RWPE2 (cell line): ENCODE measurements around the gene NFYB.

ENCODE experiments used
- ATAC-seq: fragments of 200-7000 bp; cut with Tn5 transposase; 3 replicates; pipeline ENCODE4 v1.9.1; 2021; ENCODE audit warnings: low read depth
- DNase-seq: peaks from one replicate; pipeline ENCODE4 v3.0.0-alpha.2; 2020; ENCODE audit warnings: low spot score
- H3K27ac ChIP-seq: fragments of 450-650 bp; 2 replicates; pipeline ENCODE4 v1.5.1; 2017; ENCODE audit warnings: mild to moderate bottlenecking; ENCODE audit not compliant: poor library complexity, severe bottlenecking
- H3K27me3 ChIP-seq: fragments of 250-450 bp; sonication (Bioruptor Pico); 2 replicates; pipeline ENCODE4 v1.5.1; 2021; ENCODE audit warnings: mild to moderate bottlenecking, moderate library complexity; ENCODE audit not compliant: insufficient read depth, poor library complexity, severe bottlenecking
- H3K36me3 ChIP-seq: fragments of 250-450 bp; sonication (Bioruptor Pico); 2 replicates; pipeline ENCODE4 v1.5.1; 2020; ENCODE audit warnings: low read depth, mild to moderate bottlenecking, moderate library complexity
- H3K4me1 ChIP-seq: fragments of 250-450 bp; sonication (Bioruptor Pico); 2 replicates; pipeline ENCODE4 v1.5.1; 2021; ENCODE audit warnings: mild to moderate bottlenecking, moderate library complexity; ENCODE audit not compliant: insufficient read depth, poor library complexity, severe bottlenecking
- H3K4me3 ChIP-seq: fragments of 250-450 bp; sonication (Bioruptor Pico); 2 replicates; pipeline ENCODE4 v1.5.1; 2021; ENCODE audit warnings: mild to moderate bottlenecking, moderate library complexity; ENCODE audit not compliant: severe bottlenecking
- H3K9me3 ChIP-seq: fragments of 250-450 bp; sonication (Bioruptor Pico); 2 replicates; pipeline ENCODE4 v1.5.1; 2021; ENCODE audit warnings: mild to moderate bottlenecking, moderate library complexity; ENCODE audit not compliant: severe bottlenecking
- TF ChIP-seq, protein P1 (sequence below): fragments of 450-650 bp; IDR thresholded peaks from one replicate; pipeline ENCODE4 v1.5.1; 2017; ENCODE audit warnings: mild to moderate bottlenecking, moderate library complexity; ENCODE audit not compliant: poor library complexity, severe bottlenecking

The NFYB gene

DNA sequence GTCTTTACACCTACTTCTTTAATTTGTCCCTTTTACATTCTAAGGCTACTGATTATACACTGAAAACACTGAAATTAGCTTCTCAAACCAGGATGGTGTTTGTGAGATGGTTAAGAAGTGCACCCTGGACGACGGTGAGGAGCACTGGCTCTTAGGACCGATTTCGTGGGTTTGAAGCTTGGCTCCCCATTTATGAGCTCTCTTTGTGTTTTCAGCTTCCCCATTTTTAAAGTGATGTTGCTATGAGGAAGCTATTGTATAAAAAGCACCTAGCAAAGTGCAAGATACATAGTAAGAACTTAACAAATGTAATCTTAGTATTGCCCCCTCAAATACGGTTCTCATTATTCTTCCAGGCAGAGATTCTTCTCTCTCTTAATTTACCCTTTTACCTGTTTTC lies 4.7 kb downstream of the NFYB start:
- H3K9me3 ChIP-seq, result no peaks in the 10 kb centered on the region
- H3K27me3 ChIP-seq, result no peaks in the 10 kb centered on the region
- peaks cover 71% of the 10 kb centered on the region for H3K36me3 ChIP-seq
- TF ChIP-seq, protein P1, sequence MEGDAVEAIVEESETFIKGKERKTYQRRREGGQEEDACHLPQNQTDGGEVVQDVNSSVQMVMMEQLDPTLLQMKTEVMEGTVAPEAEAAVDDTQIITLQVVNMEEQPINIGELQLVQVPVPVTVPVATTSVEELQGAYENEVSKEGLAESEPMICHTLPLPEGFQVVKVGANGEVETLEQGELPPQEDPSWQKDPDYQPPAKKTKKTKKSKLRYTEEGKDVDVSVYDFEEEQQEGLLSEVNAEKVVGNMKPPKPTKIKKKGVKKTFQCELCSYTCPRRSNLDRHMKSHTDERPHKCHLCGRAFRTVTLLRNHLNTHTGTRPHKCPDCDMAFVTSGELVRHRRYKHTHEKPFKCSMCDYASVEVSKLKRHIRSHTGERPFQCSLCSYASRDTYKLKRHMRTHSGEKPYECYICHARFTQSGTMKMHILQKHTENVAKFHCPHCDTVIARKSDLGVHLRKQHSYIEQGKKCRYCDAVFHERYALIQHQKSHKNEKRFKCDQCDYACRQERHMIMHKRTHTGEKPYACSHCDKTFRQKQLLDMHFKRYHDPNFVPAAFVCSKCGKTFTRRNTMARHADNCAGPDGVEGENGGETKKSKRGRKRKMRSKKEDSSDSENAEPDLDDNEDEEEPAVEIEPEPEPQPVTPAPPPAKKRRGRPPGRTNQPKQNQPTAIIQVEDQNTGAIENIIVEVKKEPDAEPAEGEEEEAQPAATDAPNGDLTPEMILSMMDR, result no peak
- DNase-seq (no peak), ATAC-seq (no peak)
- H3K27ac ChIP-seq, result no peak overlapping the region
- no peak overlapping the region for H3K4me3 ChIP-seq
- peaks cover 15% of the 10 kb centered on the region for H3K4me1 ChIP-seq

DNA sequence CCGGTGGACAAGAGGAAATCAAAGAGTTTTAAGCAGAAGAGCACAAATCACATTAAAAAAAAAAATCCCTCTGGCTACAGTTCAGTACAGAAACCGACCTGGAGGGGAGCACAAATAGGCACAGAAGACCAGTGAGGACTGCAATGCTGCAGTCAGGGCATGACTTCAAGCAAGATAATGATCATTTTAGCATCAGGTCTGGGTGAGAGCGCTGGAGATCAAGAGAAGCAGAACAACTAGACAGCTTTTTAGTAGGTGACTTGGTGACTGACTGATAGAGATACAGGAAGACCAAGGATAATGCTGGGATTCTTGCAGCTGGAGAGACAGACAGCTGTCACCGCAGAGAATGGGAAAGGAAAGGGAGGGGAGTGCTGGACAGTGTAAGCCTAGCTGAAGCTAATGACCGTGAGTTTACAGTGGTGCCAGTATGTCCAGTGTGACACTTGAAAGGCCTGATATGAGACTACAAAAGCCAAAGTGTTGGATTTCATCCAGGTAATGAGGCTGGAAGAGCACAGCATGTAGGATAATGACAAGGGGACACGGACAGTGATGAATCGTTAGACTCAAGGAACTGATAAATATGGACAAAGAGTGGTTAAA lies 5.6 kb downstream of the NFYB start:
- Histone ChIP-seq H3K4me1 (peaks cover 15% of the 10 kb centered on the region), H3K27ac (no peak overlapping the region), H3K27me3 (no peaks in the 10 kb centered on the region), H3K36me3 (peaks cover 79% of the 10 kb centered on the region), H3K9me3 (no peaks in the 10 kb centered on the region), H3K4me3 (no peak overlapping the region)
- ATAC-seq (no peak), DNase-seq (no peak)
- TF ChIP-seq, protein P1, result no peak

DNA sequence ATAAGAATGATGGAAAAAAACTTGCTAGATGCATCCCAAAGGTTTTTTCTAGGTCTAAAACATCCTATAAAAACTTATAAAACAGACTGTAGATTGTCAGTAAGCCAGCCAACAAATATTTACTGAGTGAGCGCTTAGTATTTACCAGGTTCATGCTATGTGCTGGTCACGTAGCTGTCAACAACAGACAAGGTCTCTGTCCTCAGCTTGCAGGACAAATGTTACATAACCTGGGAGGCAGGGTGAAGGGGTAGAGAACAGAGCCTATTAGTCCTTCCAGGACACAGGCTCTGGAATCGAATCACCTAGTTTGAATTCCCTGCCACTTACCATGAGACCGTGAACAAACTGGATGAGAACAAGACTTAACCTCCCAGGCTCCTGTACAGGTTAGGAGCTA lies 6.4 kb downstream of the NFYB start:
- Histone ChIP-seq H3K36me3 (peaks cover 86% of the 10 kb centered on the region), H3K9me3 (no peaks in the 10 kb centered on the region), H3K27me3 (no peaks in the 10 kb centered on the region), H3K27ac (no peak overlapping the region), H3K4me1 (peaks cover 14% of the 10 kb centered on the region), H3K4me3 (no peak overlapping the region)
- DNase-seq (no peak), ATAC-seq (no peak)
- TF ChIP-seq, protein P1, result no peak

- Histone ChIP-seq H3K27ac (no peak overlapping the region), H3K9me3 (no peaks in the 10 kb centered on the region), H3K4me1 (peaks cover 5% of the 10 kb centered on the region), H3K4me3 (no peak overlapping the region), H3K27me3 (no peaks in the 10 kb centered on the region), H3K36me3 (peaks cover 90% of the 10 kb centered on the region)
- TF ChIP-seq, protein P1, result no peak
- DNase-seq (no peak), ATAC-seq (no peak)
Observed at GRCh38 chr12:104130760-104131159, 7.2 kb downstream of the NFYB start.

DNA sequence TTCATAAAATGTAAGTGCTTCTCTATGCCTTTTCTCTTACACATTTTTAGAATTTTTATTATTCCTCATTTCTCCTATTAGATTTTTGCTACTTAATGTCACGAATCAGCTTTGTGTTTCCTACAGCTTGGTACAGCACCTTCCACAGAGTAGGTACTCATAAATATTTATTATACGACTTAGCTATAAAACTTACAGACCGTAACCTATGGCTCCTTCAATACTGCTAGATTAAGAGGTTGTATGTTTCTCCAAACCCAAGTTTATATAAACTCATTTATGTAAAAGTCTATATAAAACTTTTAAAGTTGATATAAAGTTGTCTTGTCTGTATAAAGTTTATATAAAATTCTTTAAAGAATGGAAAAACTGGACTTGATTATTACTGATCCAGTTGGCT lies 11.5 kb downstream of the NFYB start:
- Histone ChIP-seq H3K27ac (no peak overlapping the region), H3K27me3 (no peaks in the 10 kb centered on the region), H3K9me3 (no peaks in the 10 kb centered on the region), H3K36me3 (peaks cover 97% of the 10 kb centered on the region), H3K4me1 (no peaks in the 10 kb centered on the region), H3K4me3 (no peak overlapping the region)
- DNase-seq, result no peak
- TF ChIP-seq, protein P1, result no peak
- ATAC-seq, result no peak
